Mucosa of descending colon (tissue), 3 donors: ENCODE data around the gene AK5. TPM values are rescaled to one million over a fixed set of nuclear protein-coding genes. Genes with fewer than 3 reads are reported as not detected.

ENCODE experiments used
- ATAC-seq: fragments of 200-7000 bp; cut with Tn5 transposase; one replicate; pipeline ENCODE4 v1.9.1; 2020; ENCODE audit warnings: mild to moderate bottlenecking, moderate library complexity
- DNase-seq, 3 donors: peaks; one replicate each; pipeline ENCODE4 v3.0.0-alpha.2; 2020
- H3K36me3 ChIP-seq: fragments of 200-600 bp; one replicate; pipeline ENCODE4 v1.8.0; 2021; ENCODE audit warnings: low read depth, mild to moderate bottlenecking
- H3K4me1 ChIP-seq: fragments of 200-600 bp; one replicate; pipeline ENCODE4 v1.8.0; 2021; ENCODE audit warnings: low read depth, mild to moderate bottlenecking
- H3K4me3 ChIP-seq: fragments of 200-600 bp; one replicate; pipeline ENCODE4 v1.8.0; 2021; ENCODE audit warnings: mild to moderate bottlenecking
- H3K9me3 ChIP-seq: fragments of 200-600 bp; one replicate; pipeline ENCODE4 v1.8.0; 2021; ENCODE audit warnings: mild to moderate bottlenecking
- CTCF ChIP-seq: fragments of 200-600 bp; IDR thresholded peaks from one replicate; pipeline ENCODE4 v1.8.0; 2022; ENCODE audit warnings: antibody characterized with exemption, mild to moderate bottlenecking
- intact Hi-C, 2 donors: fragments of 100-400 bp; cut with DNase I in 1 of 2; cut with micrococcal nuclease in 1 of 2; formaldehyde crosslinking; loops; one replicate each; pipeline versions ENCODE4 v1.11.0 to v1.11.1; 2022; cut with DNase I, micrococcal nuclease
- total RNA-seq, 3 donors: library from RNA; stranded (reverse); fragmentation: NEBNext Ultra II Directional in 2 of 3; extraction: Animal tissue kit (Norgen Biotek cat#: 25700) in 2 of 3; gene quantifications; one replicate each; pipeline versions ENCODE4 v1.2.1 to v1.2.4, GENCODE V29; 2021 to 2023
- donor health status: DM: no; HTN: no; CAD: no; lungs with moderate emphysema.
- donor health status: DM: no; HTN: no; CAD: no.
- donor health status: DM: no; HTN: yes; CAD: no.

AK5 gene
- total RNA-seq, 3 donors from 2014 or later = 0.51 to 3.0 (median 0.84) TPM

GRCh38 chr1:77562596-77563150 lies 280.9 kb downstream of the AK5 start:
- Histone ChIP-seq H3K36me3 (no peaks in the 10 kb centered on the region), H3K4me3 (no peak overlapping the region), H3K9me3 (no peaks in the 10 kb centered on the region), H3K4me1 (no peaks in the 10 kb centered on the region)
- TF ChIP-seq CTCF = no peak
- intact Hi-C loops = no loop called here
- DNase-seq = no peak
- ATAC-seq = no peak

GRCh38 chr1:77565321-77565720 lies 283.5 kb downstream of the AK5 start:
- Histone ChIP-seq H3K9me3 (no peaks in the 10 kb centered on the region), H3K4me1 (no peaks in the 10 kb centered on the region), H3K36me3 (no peaks in the 10 kb centered on the region), H3K4me3 (no peak overlapping the region)
- ATAC-seq = no peak
- intact Hi-C loops = no loop called here
- TF ChIP-seq CTCF = no peak
- no peak for DNase-seq

- DNase-seq (no peak), ATAC-seq (no peak)
- no peak overlapping the region for H3K4me3 ChIP-seq
- intact Hi-C loops = no loop called here
- no peaks in the 10 kb centered on the region for H3K36me3 ChIP-seq
- TF ChIP-seq CTCF = no peak
- no peaks in the 10 kb centered on the region for H3K4me1 ChIP-seq
- no peaks in the 10 kb centered on the region for H3K9me3 ChIP-seq
Observed at GRCh38 chr1:77571642-77572041, 289.8 kb downstream of the AK5 start.

- Histone ChIP-seq H3K4me3 (no peak overlapping the region), H3K9me3 (no peaks in the 10 kb centered on the region), H3K4me1 (no peaks in the 10 kb centered on the region), H3K36me3 (no peaks in the 10 kb centered on the region)
- ATAC-seq = no peak
- DNase-seq = no peak
- TF ChIP-seq CTCF = no peak
- intact Hi-C loops = no loop called here
Observed at GRCh38 chr1:77579547-77579946, 297.7 kb downstream of the AK5 start.

GRCh38 chr1:77582905-77583304 lies 301.1 kb downstream of the AK5 start:
- ATAC-seq = no peak
- Histone ChIP-seq H3K9me3 (no peaks in the 10 kb centered on the region), H3K36me3 (no peaks in the 10 kb centered on the region), H3K4me3 (no peak overlapping the region), H3K4me1 (no peaks in the 10 kb centered on the region)
- no peak for DNase-seq
- intact Hi-C loops = no loop called here
- TF ChIP-seq CTCF = no peak

GRCh38 chr1:77583483-77583882 lies 301.7 kb downstream of the AK5 start:
- no peak for TF ChIP-seq CTCF
- DNase-seq (no peak), ATAC-seq (no peak)
- Histone ChIP-seq H3K4me3 (no peak overlapping the region), H3K4me1 (no peaks in the 10 kb centered on the region), H3K36me3 (no peaks in the 10 kb centered on the region), H3K9me3 (no peaks in the 10 kb centered on the region)
- intact Hi-C loops = no loop called here
